ENCODE data around the gene SHKBP1. TPM values are rescaled to one million over a fixed set of nuclear protein-coding genes. Genes with fewer than 3 reads are reported as not detected.
A peak's percentile ranks its signal among the peaks of the same experiment; 100 is the strongest.

SHKBP1 gene
- total RNA-seq, 3 donors from 2014 or later: 80.1 to 86.1 (median 84.8) TPM

DNA sequence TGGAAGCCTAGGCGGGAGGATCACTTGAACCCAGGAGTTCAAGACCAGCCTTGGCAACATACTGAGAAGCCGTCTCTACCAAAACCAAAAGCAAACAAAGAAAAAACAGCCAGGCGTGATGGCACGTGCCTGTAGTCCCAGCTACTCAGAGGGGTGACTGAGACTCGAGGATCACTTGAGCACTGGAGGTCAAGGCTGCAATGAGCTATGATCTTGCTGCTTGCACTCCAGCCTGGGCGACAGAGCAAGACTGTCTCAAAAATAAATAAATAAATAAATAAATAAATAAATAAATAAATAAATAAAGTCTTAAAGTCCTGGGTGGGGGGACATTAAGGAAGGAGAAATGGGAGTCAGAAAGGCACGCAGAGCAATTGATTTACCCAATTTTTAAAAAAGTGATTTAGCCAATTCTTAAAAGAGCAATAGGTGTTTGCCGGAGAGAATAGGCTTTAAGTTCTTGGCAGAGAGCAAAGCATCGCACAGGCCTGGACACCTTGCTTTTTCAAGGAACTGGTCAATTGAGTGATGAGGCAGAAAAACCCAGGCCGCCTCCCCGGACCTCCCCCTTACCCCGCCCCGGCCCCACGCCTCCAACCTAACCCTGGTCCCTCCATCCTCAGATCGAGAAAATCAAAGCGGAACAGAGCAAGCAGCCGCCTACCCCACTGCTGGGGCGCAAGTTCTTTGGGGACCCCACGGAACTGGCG is 9.5 kb upstream of the SHKBP1 start:
- no peak for DNase-seq
- no peak overlapping the region for H3K4me3 Mint-ChIP-seq
- no peaks in the 10 kb centered on the region for H3K9me3 Mint-ChIP-seq
- peaks cover 53% of the 10 kb centered on the region for H3K27me3 Mint-ChIP-seq (ENCODE audit: low read depth)
- peaks cover 14% of the 10 kb centered on the region for H3K4me1 Mint-ChIP-seq (ENCODE audit: low read depth)
- no peak for ATAC-seq
- H3K36me3 Mint-ChIP-seq (ENCODE audit: insufficient read depth): no peaks in the 10 kb centered on the region

DNA sequence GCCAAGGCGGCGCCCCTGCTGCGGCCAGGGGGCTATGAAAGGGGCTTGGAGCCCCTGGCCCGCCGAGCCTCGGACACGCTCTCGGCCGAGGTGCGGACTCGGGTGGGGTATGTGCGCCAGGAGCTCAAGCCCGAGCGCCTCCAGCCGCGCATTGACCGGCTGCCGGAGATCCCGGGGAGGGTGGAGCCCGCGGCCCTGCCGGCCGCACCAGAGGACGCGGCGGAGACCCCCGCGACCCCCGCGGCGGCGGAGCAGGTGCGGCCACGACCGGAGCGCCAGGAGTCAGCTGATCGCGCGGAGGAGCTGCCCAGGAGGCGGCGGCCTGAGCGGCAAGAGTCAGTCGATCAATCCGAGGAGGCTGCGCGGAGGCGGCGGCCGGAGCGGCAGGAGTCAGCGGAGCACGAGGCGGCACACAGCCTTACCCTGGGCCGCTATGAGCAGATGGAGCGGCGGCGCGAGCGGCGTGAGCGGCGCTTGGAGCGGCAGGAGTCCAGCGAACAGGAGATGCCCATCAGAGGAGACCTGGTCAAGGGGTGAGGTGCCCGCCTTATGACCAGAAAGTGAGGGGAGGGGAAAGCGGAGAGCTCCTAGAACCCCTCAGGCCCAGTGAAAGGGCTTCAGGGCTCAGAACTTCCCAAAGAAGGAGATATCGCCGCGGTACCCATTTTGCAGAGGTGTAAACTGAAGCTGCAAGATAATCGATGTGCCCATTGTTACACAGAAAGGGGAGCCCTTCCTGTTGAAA is 8.8 kb upstream of the SHKBP1 start:
- Mint-ChIP-seq H3K4me3 (no peak overlapping the region), H3K36me3 (ENCODE audit: insufficient read depth) (no peaks in the 10 kb centered on the region), H3K4me1 (ENCODE audit: low read depth) (peaks cover 14% of the 10 kb centered on the region), H3K9me3 (no peaks in the 10 kb centered on the region), H3K27me3 (ENCODE audit: low read depth) (peaks cover 49% of the 10 kb centered on the region)
- DNase-seq: no peak
- ATAC-seq: no peak

DNA sequence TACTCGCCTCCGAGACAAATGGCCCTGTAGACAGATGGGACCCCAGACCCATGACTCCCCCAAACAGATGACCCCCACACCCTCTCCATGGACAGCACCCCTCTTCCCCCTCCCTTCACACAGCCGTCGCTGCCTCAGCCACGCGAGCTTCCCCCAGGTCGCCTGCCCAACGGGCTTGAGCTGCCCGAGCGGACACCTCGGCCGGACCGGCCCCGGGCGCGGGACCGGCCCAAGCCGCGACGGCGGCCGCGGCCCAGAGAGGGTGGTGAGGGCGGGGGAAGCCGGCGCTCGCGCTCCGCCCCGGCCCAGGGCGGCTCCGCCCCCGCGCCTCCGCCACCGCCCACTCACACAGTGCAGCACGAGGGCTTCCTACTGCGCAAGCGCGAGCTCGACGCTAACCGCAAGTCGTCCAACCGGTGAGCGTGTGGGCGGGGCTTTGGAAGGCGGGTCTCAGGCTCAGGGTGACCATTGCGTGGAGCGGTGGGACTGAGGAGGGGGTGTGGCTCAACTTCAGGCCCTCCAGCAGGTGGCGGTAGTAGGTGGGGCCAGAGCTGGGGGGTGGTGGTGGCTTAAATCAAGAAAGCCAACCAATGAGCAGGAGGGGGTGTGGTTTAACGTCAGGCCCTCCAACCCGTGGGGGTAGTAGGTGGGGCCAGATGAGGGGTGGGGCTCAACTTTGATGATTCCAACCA is 6.2 kb upstream of the SHKBP1 start:
- ATAC-seq (peak; percentile 92 to 93), DNase-seq (peak; percentile 90)
- H3K4me1 Mint-ChIP-seq (ENCODE audit: low read depth): peaks cover 14% of the 10 kb centered on the region
- peak overlapping the region; percentile 56 for H3K4me3 Mint-ChIP-seq
- H3K36me3 Mint-ChIP-seq (ENCODE audit: insufficient read depth): no peaks in the 10 kb centered on the region
- H3K9me3 Mint-ChIP-seq: no peaks in the 10 kb centered on the region
- H3K27me3 Mint-ChIP-seq (ENCODE audit: low read depth): peaks cover 30% of the 10 kb centered on the region

DNA sequence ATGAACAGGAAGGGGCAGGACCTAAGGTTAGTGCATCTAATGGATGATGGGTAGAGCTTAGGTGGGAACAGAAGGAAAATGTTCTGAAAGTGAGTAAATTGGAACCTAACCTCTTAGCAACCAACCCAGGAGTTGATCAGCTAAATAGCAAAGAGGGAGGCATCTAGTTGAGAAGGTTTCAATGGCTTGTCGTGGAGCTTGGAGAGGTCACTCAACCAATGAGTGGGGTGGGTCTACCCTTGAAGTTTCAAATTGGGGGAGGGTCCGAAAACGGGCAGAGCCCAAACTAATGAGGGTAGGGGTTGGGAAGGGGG is 5.7 kb upstream of the SHKBP1 start:
- Mint-ChIP-seq H3K9me3 (no peaks in the 10 kb centered on the region), H3K4me1 (ENCODE audit: low read depth) (peaks cover 15% of the 10 kb centered on the region), H3K36me3 (ENCODE audit: insufficient read depth) (no peaks in the 10 kb centered on the region), H3K27me3 (ENCODE audit: low read depth) (peaks cover 27% of the 10 kb centered on the region), H3K4me3 (peak overlapping the region; percentile 25)
- DNase-seq: no peak
- no peak for ATAC-seq

DNA sequence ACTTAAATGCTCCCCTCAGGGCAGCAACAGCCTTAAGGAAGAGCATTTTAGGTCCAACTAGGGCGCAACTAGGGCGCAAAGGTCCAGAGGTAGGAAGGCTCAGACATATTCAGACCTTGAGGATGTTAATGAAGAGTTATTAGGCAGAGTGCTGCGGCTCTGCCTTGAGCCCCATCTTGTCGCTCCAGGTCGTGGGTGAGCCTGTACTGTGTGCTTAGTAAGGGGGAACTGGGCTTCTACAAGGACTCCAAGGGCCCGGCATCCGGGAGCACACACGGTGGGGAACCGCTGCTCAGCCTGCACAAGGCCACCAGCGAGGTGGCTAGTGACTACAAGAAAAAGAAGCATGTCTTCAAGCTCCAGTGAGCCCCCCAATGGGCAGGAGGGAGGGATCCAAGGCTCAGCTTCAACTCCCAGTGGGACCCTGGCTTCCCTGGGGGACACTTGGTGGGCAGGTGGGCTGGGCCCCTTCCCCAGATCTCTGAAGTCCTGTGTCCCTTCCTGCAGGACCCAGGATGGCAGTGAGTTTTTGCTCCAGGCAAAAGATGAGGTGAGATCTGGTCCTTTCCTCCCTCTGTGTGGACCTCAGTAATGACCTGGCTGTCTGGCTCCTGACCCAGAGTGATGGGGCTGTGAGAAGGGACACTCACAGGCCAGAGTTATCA is 4.7 kb upstream of the SHKBP1 start:
- no peaks in the 10 kb centered on the region for H3K9me3 Mint-ChIP-seq
- ATAC-seq (no peak), DNase-seq (no peak)
- no peak overlapping the region for H3K4me3 Mint-ChIP-seq
- H3K36me3 Mint-ChIP-seq (ENCODE audit: insufficient read depth): no peaks in the 10 kb centered on the region
- peaks cover 17% of the 10 kb centered on the region for H3K27me3 Mint-ChIP-seq (ENCODE audit: low read depth)
- H3K4me1 Mint-ChIP-seq (ENCODE audit: low read depth): peaks cover 17% of the 10 kb centered on the region

DNA sequence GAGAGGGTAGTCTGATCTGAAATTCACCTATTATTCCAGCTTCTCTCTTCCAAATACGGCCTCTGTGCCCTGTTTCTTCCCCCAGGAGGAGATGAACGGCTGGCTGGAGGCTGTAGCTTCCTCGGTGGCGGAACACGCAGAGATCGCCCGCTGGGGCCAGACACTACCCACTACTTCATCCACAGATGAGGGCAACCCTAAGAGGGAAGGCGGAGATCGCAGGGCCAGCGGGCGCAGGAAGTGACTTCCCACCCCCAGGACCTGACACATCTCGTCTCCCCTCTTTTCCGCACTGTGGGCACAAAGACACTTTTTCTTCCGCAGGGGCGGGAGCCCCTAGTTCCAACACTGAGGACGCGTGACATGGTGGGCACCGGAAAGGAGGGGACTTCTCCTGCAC is 1.3 kb upstream of the SHKBP1 start:
- H3K4me1 Mint-ChIP-seq (ENCODE audit: low read depth): peaks cover 22% of the 10 kb centered on the region
- no peak for ATAC-seq
- H3K4me3 Mint-ChIP-seq: peak overlapping the region; percentile 57
- DNase-seq: no peak
- peaks cover 9% of the 10 kb centered on the region for H3K36me3 Mint-ChIP-seq (ENCODE audit: insufficient read depth)
- H3K27me3 Mint-ChIP-seq (ENCODE audit: low read depth): no peaks in the 10 kb centered on the region
- no peaks in the 10 kb centered on the region for H3K9me3 Mint-ChIP-seq

DNA sequence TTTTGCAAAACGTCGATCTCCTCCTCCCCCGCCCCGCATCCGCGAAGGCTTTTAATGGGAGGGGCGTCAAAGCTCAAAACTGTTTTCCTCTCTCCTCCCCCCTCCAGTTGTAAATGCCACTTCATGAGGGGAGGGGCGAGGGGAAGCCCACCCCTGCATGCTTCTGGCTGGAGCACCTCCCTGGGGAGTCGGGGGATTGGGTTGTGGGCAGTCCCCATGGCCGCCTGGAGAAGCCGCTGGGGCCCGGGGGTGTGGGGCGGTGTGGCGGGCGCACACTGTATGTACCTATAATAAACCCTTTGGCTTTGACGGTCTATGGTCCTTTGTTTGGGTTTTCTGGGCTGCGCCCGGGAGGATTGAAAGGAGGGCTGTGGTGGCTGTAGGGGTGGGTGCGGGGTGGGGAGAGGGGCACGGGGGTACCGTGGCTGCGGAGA is 505 bp upstream of the SHKBP1 start:
- Mint-ChIP-seq H3K4me1 (ENCODE audit: low read depth) (peaks cover 17% of the 10 kb centered on the region), H3K27me3 (ENCODE audit: low read depth) (no peaks in the 10 kb centered on the region), H3K36me3 (ENCODE audit: insufficient read depth) (peaks cover 16% of the 10 kb centered on the region), H3K4me3 (peak overlapping the region; percentile 84), H3K9me3 (no peaks in the 10 kb centered on the region)
- no peak for DNase-seq
- peak; percentile 19 to 22 for ATAC-seq

DNA sequence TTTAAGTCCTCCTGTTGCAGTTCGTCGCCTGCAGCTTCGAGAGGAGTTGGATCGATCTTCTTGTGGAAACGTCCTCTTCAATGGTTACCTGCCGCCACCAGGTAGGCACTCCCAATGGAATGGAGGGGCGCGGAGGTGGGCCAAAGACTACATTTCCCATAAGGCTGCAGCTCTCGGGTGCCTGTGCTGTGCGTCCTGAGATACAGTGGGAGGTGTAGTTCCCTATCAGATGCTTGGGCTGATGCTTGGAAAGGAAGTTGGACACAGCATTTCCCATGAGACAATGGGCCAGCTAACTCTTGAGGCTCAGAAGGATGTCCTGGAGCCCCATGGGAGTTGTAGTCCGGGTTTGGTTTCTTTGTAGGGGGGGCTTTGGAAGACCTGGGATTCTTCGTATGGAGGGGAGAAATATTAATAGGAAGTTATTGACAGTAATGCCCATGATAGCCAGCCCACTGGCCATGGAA is 1.8 kb downstream of the SHKBP1 start:
- Mint-ChIP-seq H3K4me3 (peak overlapping the region; percentile 84), H3K27me3 (ENCODE audit: low read depth) (no peaks in the 10 kb centered on the region), H3K4me1 (ENCODE audit: low read depth) (peaks cover 17% of the 10 kb centered on the region), H3K9me3 (no peaks in the 10 kb centered on the region), H3K36me3 (ENCODE audit: insufficient read depth) (peaks cover 26% of the 10 kb centered on the region)
- ATAC-seq (no peak), DNase-seq (no peak)

DNA sequence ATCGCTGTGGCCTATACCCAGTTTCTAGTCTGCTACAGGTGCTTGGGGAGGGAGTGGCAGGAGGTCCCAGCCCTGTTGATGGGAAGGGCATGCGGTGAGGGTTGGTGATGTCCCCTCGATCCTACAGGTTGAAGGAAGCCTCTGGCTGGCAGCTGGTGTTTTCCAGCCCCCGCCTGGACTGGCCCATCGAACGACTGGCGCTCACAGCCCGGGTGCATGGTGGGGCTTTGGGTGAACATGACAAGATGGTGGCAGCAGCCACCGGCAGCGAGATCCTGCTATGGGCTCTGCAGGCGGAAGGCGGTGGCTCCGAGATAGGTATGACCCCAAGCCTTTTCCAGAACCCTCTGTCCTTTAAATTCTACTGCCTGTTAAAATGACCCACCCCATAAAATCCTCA is 3.9 kb downstream of the SHKBP1 start:
- H3K36me3 Mint-ChIP-seq (ENCODE audit: insufficient read depth): peaks cover 26% of the 10 kb centered on the region
- no peak for ATAC-seq

DNA sequence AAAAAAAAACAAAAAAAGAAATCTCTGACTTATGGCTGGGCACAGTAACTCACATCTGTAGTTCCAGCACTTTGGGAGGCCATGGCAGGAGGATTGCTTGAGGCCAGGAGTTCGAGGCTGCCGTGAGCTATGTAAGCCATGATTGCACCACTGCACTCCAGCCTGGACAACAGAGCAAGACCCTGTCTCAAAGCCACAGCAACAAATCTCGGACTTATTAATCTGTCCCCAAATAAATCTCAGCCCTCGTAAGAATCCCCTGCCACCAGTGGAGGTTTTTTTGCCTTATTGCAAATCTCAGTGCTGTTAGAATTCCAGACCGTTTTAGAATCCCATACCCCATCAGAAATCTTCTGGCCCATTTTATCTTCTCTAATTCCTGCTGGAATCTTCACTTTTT is 4.9 kb downstream of the SHKBP1 start:
- peaks cover 33% of the 10 kb centered on the region for H3K36me3 Mint-ChIP-seq (ENCODE audit: insufficient read depth)
- peaks cover 18% of the 10 kb centered on the region for H3K4me1 Mint-ChIP-seq (ENCODE audit: low read depth)
- no peaks in the 10 kb centered on the region for H3K9me3 Mint-ChIP-seq
- DNase-seq (no peak), ATAC-seq (no peak)
- no peaks in the 10 kb centered on the region for H3K27me3 Mint-ChIP-seq (ENCODE audit: low read depth)
- H3K4me3 Mint-ChIP-seq: no peak overlapping the region

More for the DNA sequence above, 3.9 kb downstream of the SHKBP1 start:
- peaks cover 17% of the 10 kb centered on the region for H3K4me1 Mint-ChIP-seq (ENCODE audit: low read depth)
- no peak for DNase-seq
- H3K4me3 Mint-ChIP-seq: no peak overlapping the region
- no peaks in the 10 kb centered on the region for H3K27me3 Mint-ChIP-seq (ENCODE audit: low read depth)
- no peaks in the 10 kb centered on the region for H3K9me3 Mint-ChIP-seq

DNA sequence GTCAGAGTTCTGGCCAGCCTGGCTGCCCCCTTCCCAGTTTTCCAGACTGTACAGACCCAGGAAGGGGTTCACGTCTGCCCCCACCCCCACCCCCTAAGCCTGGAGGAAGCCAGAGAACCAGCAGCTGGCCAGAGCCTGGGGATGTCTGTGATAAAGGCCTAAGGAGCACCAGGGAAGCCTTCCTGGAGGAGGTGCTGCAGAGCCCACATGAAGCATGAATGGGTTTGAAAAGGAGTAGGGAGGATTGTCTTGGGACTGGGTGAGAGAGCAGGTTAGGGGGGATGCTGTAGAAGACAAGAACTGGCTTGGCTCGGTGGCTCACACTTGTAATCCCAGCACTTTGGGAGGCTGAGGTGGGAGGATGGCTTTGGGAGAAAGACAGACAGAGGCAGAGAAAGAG is 5.8 kb downstream of the SHKBP1 start:
- no peak for DNase-seq
- peak overlapping the region; percentile 5 for H3K4me3 Mint-ChIP-seq
- no peaks in the 10 kb centered on the region for H3K9me3 Mint-ChIP-seq
- peaks cover 39% of the 10 kb centered on the region for H3K36me3 Mint-ChIP-seq (ENCODE audit: insufficient read depth)
- H3K4me1 Mint-ChIP-seq (ENCODE audit: low read depth): peaks cover 17% of the 10 kb centered on the region
- H3K27me3 Mint-ChIP-seq (ENCODE audit: low read depth): no peaks in the 10 kb centered on the region
- ATAC-seq: no peak

DNA sequence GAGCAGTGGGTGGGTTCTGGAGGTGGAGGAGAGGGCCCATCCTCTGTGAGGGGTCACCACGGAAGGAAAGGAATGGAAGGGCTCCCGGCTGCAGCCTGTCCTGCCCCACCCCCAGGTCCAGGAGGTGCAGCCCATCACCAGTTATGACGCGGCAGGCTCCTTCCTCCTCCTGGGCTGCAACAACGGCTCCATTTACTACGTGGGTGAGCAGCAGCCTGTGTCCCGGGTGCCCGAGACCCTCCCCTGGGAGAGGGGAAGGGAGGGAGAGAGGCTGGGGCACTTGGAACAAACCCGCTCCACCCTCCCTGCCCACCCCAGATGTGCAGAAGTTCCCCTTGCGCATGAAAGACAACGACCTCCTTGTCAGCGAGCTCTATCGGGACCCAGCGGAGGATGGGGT is 6.6 kb downstream of the SHKBP1 start:
- no peak for DNase-seq
- no peak for ATAC-seq
- H3K36me3 Mint-ChIP-seq (ENCODE audit: insufficient read depth): peaks cover 41% of the 10 kb centered on the region
- H3K27me3 Mint-ChIP-seq (ENCODE audit: low read depth): no peaks in the 10 kb centered on the region
- peaks cover 9% of the 10 kb centered on the region for H3K4me1 Mint-ChIP-seq (ENCODE audit: low read depth)
- no peaks in the 10 kb centered on the region for H3K9me3 Mint-ChIP-seq
- H3K4me3 Mint-ChIP-seq: no peak overlapping the region

DNA sequence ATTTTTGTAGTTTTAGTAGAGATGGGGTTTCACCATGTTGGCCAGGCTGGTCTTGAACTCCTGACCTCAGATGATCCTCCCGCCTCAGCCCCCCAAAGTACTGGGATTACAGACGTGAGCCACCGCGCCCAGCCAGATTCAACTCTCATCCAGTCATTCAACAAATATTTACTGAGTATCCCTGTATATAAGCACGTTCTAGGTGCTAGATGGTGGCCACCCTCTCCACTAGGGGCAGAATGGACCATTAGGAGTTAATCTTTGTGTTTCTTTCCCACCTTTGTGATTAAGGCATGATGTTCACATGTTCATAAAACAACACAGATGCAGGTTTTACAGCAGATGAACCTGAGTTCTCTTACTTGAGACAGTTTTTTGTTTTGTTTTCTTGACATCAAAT is 7.3 kb downstream of the SHKBP1 start:
- no peaks in the 10 kb centered on the region for H3K9me3 Mint-ChIP-seq
- DNase-seq (no peak), ATAC-seq (no peak)
- peaks cover 3% of the 10 kb centered on the region for H3K4me1 Mint-ChIP-seq (ENCODE audit: low read depth)
- H3K27me3 Mint-ChIP-seq (ENCODE audit: low read depth): no peaks in the 10 kb centered on the region
- H3K4me3 Mint-ChIP-seq: no peak overlapping the region
- H3K36me3 Mint-ChIP-seq (ENCODE audit: insufficient read depth): peaks cover 39% of the 10 kb centered on the region

DNA sequence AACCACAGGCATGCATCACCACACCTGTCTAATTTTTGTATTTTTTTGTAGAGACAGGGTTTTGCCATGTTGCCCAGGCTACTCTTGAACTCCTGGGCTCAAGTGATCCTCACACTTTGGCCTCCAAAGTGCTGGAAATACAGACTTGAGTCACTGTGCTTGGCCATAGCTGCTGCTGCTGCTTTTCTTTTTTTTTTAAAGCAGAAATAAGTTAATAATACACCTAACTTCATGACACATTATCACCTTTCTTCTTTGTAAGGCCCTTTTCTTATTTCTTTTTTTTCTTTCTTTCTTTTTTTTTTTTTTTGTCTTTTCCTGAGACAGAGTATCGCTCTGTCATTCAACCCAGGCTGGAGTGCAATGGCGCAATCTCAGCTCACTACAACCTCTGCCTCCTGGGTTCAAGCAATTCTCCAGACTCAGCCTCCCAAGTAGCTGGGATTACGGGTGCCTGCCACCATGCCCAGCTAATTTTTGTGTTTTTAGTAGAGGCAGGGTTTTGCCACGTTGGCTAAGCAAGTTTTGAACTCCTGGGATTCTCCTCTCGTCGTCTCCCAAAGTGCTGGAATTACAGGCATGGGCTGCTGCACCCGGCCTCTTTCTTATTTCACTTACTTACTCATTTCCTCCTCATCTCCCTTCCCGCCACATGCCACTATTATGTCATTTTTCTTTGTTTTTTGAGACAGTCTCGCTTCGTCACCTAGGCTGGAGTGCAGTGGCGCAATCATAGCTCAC is 8.7 kb downstream of the SHKBP1 start:
- DNase-seq (no peak), ATAC-seq (no peak)
- H3K4me3 Mint-ChIP-seq: no peak overlapping the region
- H3K4me1 Mint-ChIP-seq (ENCODE audit: low read depth): peaks cover 3% of the 10 kb centered on the region
- no peaks in the 10 kb centered on the region for H3K27me3 Mint-ChIP-seq (ENCODE audit: low read depth)
- peaks cover 34% of the 10 kb centered on the region for H3K36me3 Mint-ChIP-seq (ENCODE audit: insufficient read depth)
- H3K9me3 Mint-ChIP-seq: no peaks in the 10 kb centered on the region
